Measurements from ENCODE around the gene TSPYL1. TPM values are rescaled to one million over a fixed set of nuclear protein-coding genes. Genes with fewer than 3 reads are reported as not detected.

The TSPYL1 gene
- total and polyA plus RNA-seq, 10 of the 15 experiments (the other 5 are each of a cell fraction or from before 2014, with no cell fraction given): 22.9 to 44.1 (median 27.0) TPM

GRCh38 chr6:116258520-116258919 lies 21.2 kb downstream of the TSPYL1 start:
- ChIA-PET CTCF (interaction anchor here (0.9 to 2.2 kb wide), 5 partner anchors 8 to 303 kb away, joined by 3 to 15 read pairs (median 4); no protein-coding TSS in a partner anchor), SMC1A (ENCODE audit: uncharacterized antibody, unreplicated experiment) (no interaction called here), RAD21 (ENCODE audit: unreplicated experiment) (interaction anchor here (1.4 kb wide), 1 partner anchor 10 kb away, joined by 4 read pairs; no protein-coding TSS in a partner anchor), POLR2A (interaction anchor here (0.7 kb wide), 1 partner anchor 148 kb away, joined by 5 read pairs; no protein-coding TSS in a partner anchor)
- FAIRE-seq (no peak), ATAC-seq (no peak), DNase-seq (ENCODE audit: low read depth, low spot score) (no peak)
- Histone ChIP-seq H3K27ac (ENCODE audit: control insufficient read depth, insufficient read depth) (no peak overlapping the region), H3K27me3 (replicated peaks in 1 of 2; ENCODE audit: control insufficient read depth in 2 of 2, insufficient read depth in 2 of 2, low read length in 1 of 2) (no peaks in the 10 kb centered on the region), H3K9ac (ENCODE audit: control insufficient read depth, insufficient read depth, low read length) (no peak overlapping the region), H4K20me1 (ENCODE audit: control insufficient read depth, insufficient read depth) (no peaks in the 10 kb centered on the region), H3K4me3 (no peak overlapping the region), H3K4me2 (ENCODE audit: control insufficient read depth, insufficient read depth) (no peak overlapping the region), H3K36me3 (ENCODE audit: control insufficient read depth in 2 of 2, insufficient read depth in 2 of 2, low read length in 1 of 2) (no peaks in the 10 kb centered on the region), H3K79me2 (ENCODE audit: control insufficient read depth, insufficient read depth, low read length) (peaks cover 13% of the 10 kb centered on the region), H3K9me3 (replicated peaks; ENCODE audit: control insufficient read depth, insufficient read depth, low read length) (peaks cover 2% of the 10 kb centered on the region; the same call in 2 of the 3 replicates), H3K4me1 (ENCODE audit: control insufficient read depth, insufficient read depth, low read length) (0 out of 2 replicates have a peak, but pooled peaks cover 5% of the 10 kb centered on the region), H2AFZ (ENCODE audit: control insufficient read depth, low read depth, low read length) (no peak overlapping the region)
- intact Hi-C loops (cut with micrococcal nuclease; ENCODE audit: unreplicated experiment) (loop anchor here (10.0 kb wide), 1 partner anchor 244 kb away; no protein-coding TSS in a partner anchor), in situ Hi-C loops (cut with MboI) (no loop called here)
- TF ChIP-seq SP1 (IDR thresholded peaks at IDR 0.05; ENCODE audit: low read depth, low read length): no peak
- TF ChIP-seq ZBED1 (IDR thresholded peaks at IDR 0.05; ENCODE audit: borderline replicate concordance): no peak
- TF ChIP-seq CREB1 (IDR thresholded peaks at IDR 0.05; ENCODE audit: low read depth): no peak
- no peak for TF ChIP-seq ASH2L (IDR thresholded peaks at IDR 0.05; ENCODE audit: borderline replicate concordance, low read depth)
- no peak for TF ChIP-seq MYB (IDR thresholded peaks at IDR 0.05; ENCODE audit: borderline replicate concordance, low read depth, low read length)
- TF ChIP-seq RAD21 (IDR thresholded peaks at IDR 0.05; ENCODE audit: insufficient read depth, low read depth, low read length): no peak
- no peak for TF ChIP-seq NFIC (IDR thresholded peaks at IDR 0.05; ENCODE audit: low read depth, low read length)
- TF ChIP-seq IRF5 (IDR thresholded peaks at IDR 0.05; ENCODE audit: borderline replicate concordance): no peak
- no peak for TF ChIP-seq CBFB (IDR thresholded peaks at IDR 0.05; ENCODE audit: low read depth)
- TF ChIP-seq RELA (IDR thresholded peaks at IDR 0.05; ENCODE audit: borderline replicate concordance, partially characterized antibody): no peak
- TF ChIP-seq ZSCAN29 (IDR thresholded peaks at IDR 0.05): no peak
- no peak for TF ChIP-seq RCOR1 (conservative IDR thresholded peaks at IDR 0.05; ENCODE audit: low read depth, low read length)
- TF ChIP-seq MAX (IDR thresholded peaks at IDR 0.05; ENCODE audit: low read depth, low read length): no peak
- no peak for TF ChIP-seq PKNOX1 (IDR thresholded peaks at IDR 0.05)
- WGBS (ENCODE audit: insufficient coverage, insufficient replicate concordance, low lambda C conversion rate, missing lambda C conversion rate): 98% methylated on average over 18 of the region's 18 CpGs
- no TSS peak for BruUV-seq (replicated peaks)
